ENCODE data around the gene ADGRB2.

DNA sequence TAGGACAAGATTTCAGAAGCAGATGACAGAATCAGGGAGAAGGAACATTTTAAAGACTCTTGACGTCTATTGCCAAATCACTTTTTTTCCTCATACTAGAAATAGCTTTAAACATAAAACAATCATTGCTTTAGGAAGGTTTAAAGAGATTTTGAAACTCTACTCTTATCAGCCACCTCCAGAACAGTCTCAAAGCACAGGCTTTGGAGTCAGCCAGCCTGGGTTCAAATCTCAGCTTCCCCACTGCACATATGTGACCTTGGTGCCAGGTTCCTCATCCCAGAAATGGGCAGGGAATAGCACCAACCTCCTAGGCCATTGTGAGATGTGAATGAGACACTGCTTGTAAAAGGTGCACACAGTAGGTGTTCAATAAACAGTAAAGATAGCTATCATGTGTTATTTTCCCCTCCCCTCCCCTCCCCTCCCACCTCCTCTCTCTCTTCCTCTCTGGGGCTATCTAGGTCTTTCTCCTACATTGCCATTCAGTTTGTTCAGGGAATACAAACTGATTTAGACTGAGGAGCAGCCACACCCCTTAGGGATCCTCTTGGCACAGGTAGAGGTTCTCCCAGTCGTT is 31.0 kb upstream of the ADGRB2 start:
- no peak for TF ChIP-seq CTCF (IDR thresholded peaks at IDR 0.05)
- no peak for TF ChIP-seq POLR2A (IDR thresholded peaks at IDR 0.05)
